NCI-H1092 (cell line): Measurements from ENCODE around the gene SLF2.
A peak's percentile ranks its signal among the peaks of the same experiment; 100 is the strongest.

Experiments
- DNase-seq: peaks from one replicate; lab custom pipeline; 2025; lab: John Stamatoyannopoulos, UW

SLF2 gene

DNA sequence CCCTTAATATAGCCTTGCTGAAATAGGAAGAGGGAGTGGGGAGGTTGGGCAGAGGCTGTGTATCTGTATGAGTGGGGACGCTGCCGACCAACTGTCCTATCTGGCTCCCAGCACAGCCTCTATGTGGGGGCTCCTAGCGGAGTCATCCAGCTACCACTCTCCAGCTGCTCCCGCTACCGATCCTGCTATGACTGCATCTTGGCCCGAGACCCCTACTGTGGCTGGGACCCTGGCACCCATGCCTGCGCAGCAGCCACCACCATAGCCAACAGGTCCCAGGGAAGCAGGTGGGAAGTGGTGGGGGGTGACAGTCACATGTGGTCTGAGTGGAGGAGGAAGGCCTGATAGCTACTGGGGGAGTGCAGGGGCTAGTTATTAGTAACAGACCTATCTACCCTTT, 67.9 kb downstream of the SLF2 start:
- no peak for DNase-seq

DNA sequence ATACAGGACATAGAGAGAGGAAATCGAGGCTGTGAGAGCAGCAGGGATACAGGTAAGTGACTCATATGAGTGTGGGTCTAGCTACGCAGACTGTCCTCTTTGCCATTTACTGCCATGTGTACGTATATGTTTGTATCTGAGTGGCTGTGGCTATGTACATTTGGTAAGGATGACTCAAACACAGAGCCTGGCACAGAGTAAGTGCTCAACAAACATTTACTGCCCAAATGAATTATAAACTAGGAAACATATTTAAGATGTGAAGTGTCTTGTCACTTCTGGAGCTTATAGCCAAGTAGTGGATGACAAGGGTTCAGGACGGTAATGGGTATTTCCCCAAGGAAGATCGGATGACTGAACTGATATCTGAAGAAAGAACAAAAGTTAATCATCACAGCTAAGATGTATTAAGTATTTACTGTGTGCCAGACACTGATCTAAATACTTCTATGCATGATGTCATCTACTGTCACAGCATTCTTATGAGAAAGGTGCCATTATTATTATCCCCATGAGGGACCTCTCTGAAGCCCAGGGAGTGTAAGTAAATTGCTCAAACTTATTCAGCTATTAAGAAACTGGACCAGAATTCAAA, 68.5 kb downstream of the SLF2 start:
- no peak for DNase-seq

DNA sequence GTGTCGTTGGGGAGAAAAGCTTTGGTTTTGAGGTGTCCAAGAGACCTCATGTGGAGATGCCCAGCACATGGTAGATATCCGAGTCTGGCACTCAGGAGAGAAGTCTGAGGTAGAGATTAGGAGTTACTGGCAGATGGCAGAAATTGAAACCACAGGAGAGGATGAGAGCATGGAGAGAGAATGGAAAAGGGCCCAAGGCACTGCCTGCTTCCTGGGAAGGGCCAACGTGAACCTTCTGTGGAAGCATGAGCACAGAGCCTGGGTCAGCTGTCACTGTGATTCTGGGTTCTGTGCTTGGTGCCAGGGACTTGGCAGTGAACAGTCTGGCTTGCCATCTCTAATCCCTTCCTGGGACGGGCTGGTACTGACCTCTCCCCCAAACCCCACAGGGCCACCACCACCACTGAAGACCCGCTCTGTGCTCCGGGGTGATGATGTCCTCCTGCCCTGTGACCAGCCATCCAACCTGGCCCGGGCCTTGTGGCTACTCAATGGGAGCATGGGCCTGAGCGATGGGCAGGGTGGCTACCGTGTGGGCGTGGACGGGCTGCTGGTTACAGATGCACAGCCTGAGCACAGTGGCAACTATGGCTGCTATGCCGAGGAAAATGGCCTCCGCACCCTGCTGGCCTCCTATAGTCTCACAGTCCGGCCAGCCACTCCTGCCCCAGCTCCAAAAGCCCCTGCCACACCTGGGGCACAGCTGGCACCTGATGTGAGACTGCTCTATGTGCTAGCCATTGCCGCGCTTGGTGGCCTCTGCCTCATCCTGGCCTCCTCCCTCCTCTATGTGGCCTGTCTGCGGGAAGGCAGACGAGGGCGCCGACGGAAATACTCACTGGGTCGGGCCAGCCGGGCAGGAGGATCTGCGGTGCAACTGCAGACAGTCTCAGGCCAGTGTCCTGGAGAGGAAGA, 70.4 kb downstream of the SLF2 start:
- DNase-seq = no peak

DNA sequence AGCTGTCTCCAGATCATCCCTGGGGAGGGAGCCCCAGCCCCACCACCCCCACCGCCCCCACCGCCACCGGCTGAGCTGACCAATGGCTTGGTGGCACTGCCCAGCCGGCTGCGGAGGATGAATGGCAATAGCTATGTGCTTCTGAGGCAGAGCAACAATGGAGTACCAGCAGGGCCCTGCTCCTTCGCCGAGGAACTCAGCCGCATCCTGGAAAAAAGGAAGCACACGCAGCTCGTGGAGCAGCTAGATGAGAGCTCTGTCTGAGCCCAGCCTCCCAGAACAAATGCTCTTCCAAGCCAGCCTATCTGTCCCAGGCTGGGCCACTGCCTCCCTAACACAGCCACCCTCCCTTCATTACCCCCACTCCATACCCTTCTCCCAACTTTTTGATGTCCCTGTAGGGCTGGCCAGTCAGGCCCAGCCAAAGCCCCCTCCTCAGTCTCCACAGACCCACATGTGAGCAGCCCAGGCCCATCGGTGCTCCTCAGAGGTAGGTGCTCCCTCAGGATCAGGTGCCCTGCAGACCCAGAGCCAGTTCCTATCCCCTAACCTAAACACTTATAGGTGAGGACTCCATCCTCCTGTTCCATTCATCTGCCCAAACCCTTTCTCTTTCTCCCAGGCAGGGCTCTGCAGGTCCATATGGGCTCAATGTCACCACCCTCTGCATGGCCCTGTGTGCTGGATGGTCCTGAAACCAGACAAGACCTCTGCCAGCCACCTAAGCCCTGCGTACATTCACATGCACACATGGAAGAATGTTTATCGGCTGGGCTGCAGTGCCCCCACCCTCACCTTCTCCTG, 71.3 kb downstream of the SLF2 start:
- DNase-seq = no peak

DNA sequence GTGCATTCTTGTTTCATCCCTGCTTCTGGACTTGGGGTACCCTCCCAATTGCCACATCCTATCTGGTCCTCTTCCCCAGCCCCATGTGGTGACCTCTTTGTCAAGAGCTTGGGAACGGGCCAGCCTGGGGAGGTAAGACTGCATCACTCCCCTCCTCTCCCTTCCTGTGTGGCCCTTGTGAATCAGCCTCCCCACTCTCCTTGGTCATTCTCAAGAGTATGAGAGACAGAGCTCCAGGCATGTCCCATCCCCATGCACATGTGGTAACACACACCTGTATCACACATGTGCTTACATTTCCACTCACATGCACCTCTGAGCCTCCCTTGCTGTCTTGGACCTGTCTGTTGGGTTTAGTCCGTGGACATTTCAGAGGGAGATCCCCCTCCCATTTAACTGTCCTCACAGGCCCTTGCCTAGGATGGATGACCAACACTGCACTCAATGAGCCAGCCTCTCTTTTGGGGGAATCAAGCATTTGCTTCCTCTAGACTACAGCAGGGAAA, 72.0 kb downstream of the SLF2 start:
- no peak for DNase-seq

DNA sequence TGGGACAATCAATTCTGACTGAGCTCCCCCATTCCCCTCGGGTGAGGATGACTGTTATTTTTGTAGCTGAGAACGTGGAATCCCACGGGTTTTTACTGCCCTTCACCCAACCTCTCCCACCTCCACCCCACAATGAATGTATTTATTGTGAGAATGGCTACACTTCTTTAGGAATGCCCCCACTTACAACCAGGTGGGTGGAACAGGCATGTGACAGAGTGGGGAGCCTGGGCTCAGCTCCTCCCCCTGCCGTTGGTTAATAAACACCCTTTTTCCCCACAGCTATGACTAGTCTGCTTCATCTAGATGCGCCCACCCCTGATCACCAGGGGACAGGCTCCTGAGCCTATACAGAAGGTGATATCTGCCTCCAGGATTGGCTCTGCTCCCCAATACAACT, 72.6 kb downstream of the SLF2 start:
- DNase-seq = no peak

DNA sequence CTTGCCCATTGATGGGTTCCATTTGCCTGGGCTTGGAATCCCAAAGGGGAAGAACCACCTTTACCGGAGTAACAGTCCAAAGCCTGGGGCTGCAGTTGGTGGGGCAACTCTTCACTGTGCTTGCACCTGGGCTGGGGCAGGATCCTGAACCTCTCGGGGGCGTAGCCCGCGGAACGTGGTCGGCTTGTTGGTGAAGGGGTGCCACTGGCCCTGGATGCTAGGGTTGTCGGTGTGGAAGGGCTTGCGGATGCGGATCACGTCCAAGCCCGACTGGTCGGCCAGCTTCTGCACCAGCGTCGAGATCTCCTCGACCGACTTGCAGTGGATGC, 73.8 kb downstream of the SLF2 start:
- DNase-seq = no peak

DNA sequence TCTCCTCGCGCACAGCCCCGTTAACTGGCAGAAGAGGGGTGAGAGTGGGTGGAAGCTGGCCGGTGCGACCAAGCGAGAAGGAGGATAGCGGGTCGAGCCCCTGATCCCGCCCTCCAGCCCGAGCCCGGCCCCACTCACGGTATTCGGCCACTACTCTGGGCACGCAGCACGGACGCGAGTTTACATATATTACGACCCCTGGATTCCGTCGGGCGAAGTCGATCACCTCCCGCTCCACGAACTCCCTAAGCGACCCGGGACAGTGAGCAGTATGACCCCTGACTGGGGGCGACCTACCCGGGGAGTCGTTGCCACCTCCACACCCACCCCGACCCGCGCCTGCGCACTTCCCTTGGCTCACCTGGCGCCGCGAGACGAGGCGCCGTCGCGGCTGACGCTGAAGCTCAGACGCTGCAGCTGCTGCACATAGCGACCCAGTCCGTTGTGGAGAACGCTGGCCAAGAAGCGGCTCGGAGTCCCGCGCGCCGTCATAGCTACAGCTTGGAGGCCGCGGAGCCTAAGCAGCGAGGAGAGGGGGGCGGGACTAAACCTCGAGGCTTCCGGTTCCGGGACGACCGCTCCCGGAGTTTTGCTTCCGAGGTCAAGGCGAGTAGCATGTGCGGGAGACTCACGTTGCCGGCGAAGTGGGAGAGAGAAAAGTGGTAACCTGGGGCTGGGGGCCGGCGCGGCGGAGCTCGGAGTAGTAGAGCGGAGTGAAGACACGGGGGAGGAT, 74.4 kb downstream of the SLF2 start, which contains the start of the genes MRPL43 and TWNK:
MRPL43 (minus strand) TSS at position 546 of the 733 bp plus-strand sequence; CDS start at position 492, 54 bp downstream.
TWNK (plus strand) TSS at position 592 of the 733 bp plus-strand sequence. CDS start 668 bp downstream, outside the sequence.
- peak; percentile 38 for DNase-seq

DNA sequence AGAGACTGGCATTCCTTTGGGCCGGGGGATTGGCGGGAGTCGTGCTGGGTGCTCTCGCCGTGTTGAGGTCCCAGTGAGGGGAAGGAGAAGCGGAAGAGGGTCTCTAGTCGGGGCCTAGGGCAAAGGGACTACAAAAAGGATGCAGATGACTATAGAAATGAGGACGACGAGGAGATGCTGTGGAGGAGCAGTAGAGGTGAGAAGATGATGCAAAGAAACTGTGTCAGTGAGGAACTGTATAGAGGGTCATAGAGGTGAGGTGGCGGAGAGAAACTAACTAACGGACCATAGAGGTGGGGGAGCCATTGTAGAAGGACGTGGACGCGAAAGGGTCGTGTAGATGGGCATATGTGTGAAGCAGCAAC, 74.9 kb downstream of the SLF2 start:
- no peak for DNase-seq

DNA sequence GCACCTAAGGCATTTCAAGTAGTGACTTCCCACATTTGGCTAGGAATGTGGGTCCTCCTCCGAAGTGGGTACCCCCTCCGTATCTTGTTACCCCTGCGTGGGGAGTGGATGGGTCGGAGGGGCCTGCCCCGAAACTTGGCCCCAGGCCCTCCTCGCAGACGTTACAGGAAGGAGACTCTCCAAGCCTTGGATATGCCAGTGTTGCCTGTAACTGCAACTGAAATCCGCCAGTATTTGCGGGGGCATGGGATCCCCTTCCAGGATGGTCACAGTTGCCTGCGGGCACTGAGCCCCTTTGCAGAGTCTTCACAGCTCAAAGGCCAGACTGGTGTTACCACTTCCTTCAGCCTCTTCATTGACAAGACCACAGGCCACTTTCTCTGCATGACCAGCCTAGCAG, 75.4 kb downstream of the SLF2 start:
- DNase-seq = no peak

DNA sequence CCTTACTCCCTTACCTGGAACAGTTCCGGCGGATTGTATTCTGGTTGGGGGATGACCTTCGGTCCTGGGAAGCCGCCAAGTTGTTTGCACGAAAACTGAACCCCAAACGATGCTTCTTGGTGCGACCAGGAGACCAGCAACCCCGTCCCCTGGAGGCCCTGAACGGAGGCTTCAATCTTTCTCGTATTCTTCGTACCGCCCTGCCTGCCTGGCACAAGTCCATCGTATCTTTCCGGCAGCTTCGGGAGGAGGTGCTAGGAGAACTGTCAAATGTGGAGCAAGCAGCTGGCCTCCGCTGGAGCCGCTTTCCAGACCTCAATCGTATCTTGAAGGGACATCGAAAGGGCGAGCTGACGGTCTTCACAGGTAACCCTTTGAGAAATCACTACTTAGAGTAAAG, 76.3 kb downstream of the SLF2 start:
- no peak for DNase-seq

DNA sequence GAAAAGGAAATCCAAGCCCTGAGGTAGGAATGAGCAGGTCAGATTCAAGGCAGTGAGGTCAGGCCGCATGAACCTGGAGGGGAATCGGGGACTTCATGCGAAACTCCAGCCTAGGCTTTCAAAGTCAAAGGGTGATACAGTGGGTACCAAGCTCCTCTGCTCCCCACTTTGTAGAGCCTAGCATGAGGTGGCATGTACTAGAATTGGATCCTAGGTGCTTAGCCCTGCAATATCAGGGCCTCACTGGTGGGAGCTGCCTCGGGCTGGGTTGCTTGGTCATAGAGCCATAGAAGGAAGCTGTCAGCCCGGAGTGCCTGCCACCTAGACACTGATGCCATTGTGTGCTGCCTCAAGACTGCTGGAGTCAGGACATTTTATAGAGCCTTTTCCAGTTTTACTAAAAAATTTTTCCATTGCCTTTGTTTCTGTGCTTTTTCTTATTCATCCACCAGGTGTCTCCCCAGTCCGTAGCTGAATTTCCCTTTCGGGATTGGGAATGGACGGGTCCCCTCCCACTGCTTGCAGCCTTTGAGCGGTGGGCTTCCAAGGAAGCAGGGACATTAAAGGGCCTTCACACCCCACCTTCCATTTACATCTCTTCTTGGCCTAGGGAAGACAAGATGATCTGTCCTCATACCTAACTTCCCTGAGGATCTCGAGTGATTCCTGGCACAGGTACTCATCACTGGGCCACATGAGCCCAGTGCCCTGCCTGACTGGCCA, 81.4 kb downstream of the SLF2 start:
- DNase-seq = no peak

DNA sequence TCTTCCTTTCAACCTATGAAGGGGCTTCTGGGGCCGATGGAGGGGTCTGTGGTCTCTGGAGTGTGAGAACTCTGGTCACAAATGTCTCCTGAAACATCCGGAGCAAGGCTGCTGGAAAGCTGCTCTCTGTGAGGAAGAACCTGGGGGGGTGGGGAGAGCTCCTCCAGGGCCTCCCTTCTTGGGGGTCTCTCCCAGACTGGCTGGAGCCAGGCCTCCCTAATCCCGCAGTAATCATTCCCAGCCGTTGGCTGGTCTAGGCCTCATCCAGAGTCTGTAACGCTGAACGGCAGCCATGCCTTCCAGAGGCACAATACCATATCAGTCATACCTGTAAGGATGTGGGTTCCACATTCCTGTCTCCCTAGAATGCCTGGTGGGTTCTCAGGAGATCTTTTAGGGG, 82.4 kb downstream of the SLF2 start:
- DNase-seq = no peak

DNA sequence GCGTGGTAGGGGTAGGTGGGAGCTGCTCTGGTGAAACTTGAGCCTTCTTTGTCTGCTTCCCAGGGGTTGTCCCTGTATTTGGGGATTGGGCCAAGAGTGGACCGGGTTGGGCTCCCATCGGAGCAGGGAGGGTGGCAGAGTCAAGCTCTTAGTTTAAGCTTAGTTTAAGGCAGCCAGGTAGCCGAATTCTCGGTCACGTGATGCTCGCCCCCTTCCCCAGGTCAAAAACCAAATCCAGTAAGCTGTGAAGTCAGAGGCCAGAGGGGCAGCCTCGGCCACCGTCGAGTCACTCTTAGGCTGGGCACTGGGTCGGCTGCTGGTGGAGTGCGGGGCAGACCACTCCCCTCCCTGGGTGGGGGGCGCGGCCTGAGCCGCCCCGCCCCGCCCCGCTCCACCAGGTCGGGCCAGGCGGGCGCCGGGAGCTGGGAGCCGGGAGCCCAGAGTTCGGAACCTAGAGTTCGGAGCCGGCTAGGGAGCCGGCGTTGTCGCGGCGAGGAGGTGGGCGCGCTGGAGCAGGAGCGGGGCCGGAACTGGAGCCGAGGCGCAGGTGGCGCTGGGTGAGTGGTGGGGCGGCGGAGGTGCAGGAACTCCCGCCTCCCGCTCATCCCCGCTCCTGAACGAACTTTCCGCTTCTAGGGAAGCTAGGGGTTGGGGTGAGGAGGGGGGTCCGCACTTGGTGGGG, 84.1 kb downstream of the SLF2 start:
- DNase-seq = no peak

DNA sequence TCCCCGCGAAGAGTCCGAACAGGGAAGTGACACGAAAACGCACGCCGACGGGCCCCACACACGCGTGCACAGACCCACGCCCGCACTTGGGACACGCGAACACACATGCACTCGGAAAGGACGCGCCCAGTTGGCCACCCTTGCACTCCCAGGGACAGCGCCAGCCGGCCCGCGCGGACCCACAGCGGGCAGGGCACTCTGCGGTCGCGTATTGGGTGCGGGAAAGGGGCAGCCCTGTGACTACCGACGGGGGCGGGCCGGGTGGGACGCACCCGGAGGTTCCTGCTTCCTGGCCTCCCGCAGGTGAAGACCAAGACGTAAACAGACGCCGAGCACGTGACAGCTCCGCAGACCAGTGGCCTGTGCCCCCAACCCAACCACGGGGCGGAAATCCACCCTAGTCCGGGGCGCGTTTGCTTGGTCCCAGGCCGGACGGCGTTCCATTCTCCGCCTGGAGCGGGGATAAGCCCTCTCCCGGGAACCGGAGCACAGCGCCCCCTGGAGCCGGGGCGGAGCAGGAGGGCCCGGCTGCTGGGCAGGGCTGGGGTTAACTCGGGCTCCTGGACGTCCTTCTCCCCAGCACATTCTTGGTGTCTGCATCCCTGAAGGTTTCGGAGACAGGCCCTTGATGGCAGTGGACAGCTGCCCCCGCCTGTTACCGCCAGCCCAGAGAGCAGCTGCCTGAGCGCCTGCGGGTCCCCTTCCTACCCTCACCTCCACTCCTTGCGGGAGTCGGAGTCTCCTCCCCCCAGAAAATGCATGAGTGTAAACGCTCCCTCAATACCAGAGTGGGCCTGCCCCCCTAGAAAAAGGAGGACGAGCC, 84.8 kb downstream of the SLF2 start:
- peak; percentile 13 for DNase-seq

DNA sequence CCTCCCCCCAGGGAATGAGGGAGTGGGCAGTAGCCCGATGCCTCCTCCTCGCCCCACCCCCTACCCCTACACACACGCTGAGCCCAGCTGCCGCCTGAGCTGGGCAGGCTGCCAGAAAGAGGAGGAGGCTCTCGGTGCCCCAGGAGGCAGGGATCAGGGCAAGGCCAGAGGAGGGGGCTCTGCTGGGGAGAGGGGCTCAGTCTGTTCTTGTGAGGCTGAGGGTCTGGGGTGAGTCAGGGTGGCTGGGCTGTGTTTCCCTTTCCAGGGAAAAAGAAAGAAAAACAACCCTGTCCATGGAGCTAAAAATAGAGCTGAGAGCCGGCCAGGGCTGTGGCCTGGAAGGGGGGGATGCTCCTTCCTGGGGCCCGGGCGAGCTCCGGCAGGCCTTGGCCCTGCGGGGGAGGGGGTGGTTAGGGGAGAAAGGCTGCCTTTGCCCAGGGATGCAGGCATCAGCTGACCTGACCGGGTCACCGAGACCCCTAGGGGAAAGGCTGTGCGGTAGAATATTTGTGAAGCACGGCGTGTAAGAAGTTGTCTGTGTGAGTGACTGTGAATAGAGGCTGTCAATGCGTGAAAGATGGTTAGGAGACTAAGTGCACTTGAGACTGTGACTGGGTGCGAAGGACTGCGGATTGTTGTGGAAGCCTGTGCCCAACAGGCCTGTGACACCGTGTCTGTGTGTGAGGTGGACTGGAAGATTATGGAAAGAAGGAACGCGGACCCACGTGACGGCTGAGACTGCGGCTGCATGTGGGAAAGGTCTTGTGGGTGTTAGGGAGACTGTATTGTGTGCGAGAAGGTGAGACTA, 85.6 kb downstream of the SLF2 start:
- peak; percentile 83 for DNase-seq

DNA sequence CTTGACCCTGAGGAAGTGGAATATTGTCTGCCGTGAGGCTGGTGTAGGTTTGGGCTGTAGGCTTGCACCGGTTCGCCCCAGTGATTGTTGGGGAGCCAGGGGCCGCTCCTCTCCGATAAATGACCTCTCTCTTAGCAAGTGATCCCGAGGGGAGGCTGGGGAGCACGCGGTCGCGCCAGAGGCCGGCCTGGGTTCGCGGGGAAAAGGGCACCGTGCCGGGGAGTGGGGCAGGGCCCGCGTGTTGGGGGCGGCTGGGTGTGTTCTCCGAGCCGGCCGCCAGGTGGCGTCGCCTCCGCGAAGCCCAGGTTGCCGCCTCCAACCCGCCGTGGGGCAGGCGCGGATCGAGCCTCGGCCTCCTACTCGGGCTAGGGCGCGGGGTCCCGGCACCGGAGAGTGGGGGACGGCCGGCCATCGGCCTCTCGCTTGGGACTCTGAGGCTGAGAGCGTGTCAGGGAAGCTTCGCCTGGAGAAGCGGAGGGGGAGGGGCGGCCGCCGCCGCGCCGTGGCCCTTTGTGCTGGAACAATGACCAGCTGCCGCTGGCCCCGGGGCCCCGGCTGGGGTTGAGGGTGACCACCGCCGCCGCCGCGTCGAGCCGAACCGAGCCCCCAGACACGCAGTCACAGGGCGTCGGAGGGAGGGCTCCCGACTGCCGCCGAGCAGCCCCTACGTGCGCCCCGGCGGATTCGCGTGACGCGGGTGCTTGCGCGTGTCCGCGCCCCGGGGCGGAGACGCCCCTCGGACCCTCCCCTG, 86.4 kb downstream of the SLF2 start:
- peak; percentile 30 for DNase-seq

DNA sequence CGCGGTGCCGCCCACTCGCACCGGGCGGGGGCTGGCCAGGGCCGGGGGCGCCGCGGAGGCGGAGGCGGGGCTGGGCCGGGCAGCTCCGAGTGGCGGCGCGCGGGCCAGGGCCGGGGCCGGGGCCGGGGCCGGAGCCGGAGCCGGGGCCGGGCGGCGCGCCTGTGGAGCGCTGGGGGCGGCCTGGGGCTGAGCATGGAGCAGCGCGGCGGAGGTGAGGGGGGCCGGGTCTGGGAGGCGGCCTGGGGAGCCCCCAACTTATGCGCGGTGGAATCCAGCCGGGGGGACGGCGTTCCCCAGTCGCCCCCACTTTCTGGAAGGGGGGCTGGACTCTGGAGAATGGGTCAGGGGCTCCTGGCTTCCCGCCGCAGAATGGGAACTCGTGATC, 87.0 kb downstream of the SLF2 start, which contains the start of gene LZTS2:
LZTS2 (plus strand) TSS at position 67 of the 385 bp plus-strand sequence. CDS start 2,731 bp downstream, outside the sequence.
- DNase-seq = no peak
